HG02623 (cell line): Measurements from ENCODE around the gene ANTXR1.

Experiments
- ATAC-seq: cut with Tn5 transposase; IDR thresholded peaks from one replicate; pipeline ENCODE4 v1.9.1; 2021; ENCODE audit warnings: moderate library complexity; ENCODE audit not compliant: unreplicated experiment

ANTXR1 gene

DNA sequence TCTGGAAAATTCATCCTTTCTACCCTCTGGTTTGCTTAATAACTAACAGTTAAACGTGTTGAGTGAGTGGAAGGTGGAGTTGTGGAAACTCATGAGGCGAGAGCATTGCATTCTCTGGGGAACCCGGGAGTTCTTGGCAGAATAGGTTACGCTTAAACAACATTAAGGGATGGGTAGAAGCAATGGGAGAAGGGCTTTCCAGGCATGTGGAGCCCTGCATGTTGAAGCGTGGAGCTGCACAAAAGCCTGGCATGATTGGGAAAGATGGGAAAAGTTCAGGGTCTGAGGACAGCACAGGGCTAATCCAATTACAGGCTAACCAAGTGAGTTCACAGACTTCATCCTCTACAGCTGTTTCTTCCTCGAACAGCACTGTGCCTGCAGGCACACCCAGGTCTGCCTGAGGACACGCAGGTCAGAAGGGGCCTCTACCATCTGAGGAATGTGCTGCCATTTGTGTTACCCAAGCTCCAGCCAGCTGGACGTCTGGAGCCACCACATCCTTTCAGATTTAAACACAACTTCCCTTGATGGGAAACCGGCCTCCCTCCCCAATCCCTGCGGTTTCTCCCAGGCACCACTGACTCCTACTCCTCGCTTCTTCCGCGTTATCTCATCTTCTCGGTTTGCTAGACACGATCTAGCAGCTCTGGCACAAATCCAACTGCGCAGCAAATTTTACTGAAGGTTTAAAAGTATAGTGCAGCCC is 164.2 kb downstream of the ANTXR1 start:
- ATAC-seq: no peak

DNA sequence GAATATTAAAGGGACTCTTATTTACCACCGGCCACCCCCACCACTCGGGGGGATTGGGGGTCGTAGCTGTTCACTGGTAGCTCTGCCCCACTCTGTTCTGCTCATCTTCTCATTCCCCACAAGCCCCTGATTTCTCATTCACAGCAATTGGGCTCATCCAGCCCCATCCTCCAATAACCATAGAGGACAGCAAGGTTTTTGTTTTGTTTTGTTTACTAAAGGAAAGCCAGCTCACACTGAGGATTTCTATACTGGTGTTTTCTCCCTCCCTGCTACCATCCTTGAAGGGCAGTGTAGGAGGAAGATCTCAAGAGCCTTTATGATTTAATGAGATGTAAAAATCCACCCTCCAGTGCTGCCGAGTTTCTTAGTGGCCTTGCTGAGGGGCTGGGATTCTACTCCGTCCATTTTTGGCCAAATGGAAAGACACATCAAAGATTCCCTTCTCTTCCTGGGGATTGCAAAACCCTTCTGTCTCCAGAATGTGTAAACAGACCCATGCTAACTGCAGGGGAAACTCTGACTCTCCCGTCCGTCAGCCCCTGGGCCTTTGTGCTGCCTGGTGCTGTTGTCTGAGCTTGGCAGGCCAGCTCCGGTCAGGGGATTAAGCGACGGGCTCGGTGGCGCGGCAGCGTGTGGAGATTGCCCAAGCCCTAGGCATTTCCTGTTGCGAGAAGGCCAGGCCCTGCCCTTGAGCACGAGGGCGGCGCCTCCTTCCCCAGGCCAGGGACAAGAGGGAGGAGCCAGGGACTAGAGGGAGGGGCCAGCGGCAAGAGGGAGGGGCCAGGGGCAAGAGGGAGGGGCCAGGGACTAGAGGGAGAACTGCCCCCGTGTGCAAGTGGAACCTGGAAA is 165.0 kb downstream of the ANTXR1 start:
- no peak for ATAC-seq

DNA sequence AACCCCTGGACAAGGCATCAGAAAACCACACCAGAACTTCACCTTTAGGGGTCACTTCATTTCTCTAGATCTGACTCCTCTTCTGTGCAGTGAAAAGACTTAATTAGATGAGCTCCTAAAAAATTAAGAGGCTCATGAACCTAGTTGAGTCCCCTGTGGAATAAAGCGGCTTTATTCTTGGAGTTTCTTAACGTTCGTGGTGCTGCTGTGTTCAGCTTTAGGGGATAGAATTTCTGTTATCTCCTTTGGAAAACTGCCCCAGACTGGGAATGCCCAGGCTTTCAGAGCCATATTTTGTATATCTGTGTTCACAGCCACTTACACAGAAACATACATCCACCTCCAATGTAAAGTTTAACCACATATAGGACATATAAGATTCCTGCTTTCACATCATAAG is 165.8 kb downstream of the ANTXR1 start:
- no peak for ATAC-seq

DNA sequence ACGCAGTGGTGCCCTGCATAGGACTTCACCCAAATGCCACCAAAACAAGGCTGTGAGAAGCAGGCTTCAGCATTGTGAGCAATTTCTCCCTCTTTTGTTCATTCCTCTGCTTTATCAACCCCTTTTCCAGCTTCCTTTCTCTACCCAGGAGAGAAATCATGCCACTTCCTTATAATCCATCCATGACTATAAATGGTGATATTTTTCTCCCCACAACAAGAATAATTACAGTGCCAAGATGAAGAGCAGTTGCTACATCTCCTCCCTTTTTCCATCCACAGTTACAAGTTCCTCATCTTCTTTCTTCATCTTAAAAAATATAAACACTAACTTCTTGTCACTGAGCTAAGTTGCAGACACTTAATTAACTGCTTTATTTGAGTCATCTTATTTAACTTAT is 167.2 kb downstream of the ANTXR1 start:
- no peak for ATAC-seq

DNA sequence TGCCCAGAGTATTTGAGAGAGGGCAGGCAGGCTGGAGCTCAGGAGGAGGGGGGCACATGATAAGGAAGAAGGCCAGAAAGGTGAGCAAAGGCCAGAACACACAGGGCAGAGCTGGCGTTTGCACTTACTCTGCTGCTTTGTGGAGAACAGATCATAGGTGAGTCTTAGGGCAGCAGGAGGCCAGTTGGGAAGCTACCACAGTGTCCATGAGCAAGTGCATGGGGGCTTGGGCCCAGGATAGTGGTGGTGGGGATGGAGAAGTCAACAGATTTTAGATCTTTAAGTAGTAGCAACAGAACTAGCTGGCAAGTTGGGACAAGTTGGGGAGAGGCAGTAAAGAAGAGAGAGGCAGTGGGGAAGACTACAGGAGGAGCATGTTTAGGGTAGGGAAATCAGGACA is 168.0 kb downstream of the ANTXR1 start:
- no peak for ATAC-seq

DNA sequence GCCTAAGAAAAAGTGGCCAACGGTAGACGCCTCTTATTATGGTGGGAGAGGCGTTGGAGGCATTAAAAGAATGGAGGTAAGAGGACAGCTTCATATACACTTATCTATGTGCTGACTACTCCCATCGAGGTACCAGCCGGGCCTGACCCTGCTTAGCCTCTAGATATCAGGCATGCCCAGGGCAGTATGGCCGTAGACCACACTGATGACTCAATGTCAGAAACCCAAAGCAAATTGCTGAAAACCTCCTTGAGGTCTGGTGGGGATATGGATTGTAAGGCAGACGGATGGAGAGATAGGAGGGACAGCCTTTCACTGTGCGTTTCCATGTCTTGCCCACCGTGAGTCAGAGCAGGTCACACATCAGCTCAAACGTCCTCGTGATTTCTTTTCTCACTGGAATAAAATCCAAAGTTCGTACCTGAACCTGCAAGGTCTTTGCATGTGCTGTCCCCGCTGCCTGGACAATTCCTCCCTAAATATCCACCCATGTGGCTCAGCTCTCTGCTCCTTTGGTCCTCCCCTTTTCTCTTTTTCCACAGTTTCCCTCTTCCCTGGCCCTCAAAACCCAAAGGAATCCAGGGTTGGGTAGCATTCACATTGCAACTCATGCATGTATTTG is 168.9 kb downstream of the ANTXR1 start:
- no peak for ATAC-seq

DNA sequence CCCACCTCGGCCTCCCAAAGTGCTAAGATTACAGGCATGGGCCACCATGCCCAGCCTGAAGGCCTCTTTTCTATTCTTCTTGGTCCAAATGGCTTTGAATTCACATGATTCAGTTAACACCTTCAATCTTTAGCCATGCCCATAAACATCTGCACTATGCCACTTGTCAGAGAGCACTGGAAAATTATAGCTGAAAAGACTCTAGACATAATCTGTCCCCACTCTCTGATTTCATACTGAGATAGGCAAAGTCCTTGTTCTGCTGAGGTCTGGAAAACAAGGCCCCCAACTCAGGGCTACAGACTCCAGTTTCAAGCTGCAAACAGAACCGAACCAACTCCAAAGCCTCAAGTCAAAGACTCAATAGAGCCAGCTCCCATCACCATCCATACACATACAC is 170.7 kb downstream of the ANTXR1 start:
- no peak for ATAC-seq

DNA sequence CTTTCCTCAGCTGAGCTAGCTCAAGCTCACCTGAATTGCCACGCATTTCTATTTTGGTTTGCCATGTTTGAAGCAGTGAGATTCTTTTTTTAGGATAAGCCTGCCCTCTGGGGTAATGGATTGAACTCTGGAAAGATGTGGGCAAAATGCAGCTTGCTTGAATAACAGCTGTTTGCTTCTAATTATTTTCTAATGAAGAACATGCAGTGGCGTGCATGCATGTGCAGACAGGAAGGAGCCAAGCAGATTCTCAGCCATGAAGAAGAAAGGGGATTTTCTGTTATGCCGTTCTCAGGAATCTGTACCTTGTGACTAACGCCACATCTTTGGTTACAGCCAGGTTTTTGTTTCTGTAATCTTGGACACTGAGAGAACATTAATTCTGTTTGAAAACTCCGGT is 171.2 kb downstream of the ANTXR1 start:
- no peak for ATAC-seq

DNA sequence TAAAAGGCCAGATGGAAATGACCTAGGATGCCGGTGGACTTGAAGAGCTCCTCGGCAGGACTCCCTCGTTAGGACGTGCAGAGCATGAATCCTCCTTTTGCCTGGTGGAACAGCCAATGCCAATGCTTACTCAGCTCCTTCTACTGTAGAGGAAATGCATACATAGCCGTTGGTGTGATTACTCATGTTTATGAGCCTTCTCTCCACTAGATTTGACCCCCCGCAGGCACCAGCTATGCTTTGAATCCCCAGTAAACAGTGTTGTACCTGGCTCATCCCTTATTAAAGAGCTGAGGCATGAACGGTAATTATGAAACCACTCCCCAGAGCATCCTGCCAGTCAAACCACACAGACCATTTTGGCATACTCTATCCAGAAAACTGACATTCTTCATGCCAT is 172.8 kb downstream of the ANTXR1 start:
- no peak for ATAC-seq

DNA sequence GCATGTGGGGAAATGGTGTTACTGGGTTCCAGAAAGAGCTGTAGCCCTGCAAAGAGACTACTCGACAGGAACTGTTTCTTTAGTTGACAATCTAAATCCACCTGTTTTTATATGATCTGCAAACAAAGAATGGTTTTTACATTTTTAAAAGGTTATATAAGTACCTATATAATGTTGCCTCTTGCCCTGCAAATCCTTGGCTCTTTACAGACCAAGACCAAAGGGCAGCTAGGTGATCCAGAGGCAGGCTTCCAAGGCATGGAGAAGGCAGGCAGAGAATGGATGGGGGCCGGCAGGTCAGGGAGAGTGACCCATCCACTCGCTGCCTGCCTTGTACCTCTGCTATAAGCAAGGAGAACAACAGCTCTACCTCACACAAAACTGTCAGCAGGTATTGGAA is 173.6 kb downstream of the ANTXR1 start:
- no peak for ATAC-seq

DNA sequence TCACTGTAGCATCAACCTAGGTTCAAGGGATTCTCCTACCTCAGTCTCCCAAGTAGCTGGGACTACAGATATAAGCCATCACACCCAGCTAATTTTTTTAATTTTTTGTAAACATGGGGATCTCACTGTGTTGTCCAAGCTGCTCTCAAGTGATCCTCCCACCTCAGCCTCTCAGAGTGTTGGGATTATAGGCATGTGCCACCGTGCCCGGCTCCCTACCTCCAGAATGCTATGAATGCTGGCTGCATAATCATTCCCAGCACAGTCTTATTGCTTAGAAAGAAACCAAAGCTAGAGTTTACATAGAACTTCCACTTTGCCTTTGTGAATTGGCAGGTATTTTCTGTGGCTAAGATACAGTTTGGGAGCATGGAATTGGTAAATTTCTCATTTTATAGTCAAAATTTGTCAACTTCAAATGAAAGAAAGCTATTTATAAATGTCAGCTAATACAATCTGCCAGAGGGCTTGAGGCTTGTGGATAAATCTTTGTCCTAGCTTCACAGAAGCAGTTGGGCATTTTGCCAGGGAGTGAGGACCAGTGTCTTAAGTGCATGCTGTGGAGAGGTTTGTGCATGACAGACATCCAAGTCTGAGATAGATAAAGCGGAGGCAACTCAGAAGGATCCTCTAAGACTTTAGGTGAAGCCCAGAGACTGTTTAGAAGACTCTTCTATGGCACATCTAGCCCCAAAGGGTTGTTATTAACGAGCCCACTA is 175.4 kb downstream of the ANTXR1 start:
- no peak for ATAC-seq

DNA sequence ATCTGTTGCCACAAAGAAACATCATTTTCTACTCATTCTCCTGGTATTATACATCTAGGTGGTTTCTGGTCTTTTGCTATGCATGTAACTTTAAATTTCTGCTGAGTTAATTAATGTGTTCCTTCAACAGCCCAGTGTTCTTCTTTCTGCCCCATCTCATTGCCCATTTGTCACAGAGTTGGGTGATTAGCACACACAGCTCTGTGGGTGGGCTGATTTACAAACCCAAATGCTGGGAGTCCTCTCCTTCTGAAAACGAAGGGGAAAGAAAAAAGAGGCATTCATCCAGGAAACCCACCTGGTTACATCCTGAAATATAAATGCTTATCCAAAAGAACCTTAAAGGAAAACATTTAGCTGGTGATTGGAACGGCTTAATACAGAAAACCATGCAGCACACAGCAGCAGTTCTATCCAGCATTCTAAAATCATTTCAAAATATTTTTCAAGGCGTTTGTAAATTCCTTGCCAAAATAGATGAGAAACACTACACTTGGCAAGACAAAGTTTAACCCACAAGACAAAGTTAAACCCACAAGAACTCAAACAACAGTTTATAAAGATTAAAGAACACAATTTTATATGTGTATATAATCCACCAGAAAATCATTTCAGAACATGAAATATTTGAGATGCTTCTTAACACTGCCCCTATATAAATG is 177.9 kb downstream of the ANTXR1 start:
- ATAC-seq: no peak

DNA sequence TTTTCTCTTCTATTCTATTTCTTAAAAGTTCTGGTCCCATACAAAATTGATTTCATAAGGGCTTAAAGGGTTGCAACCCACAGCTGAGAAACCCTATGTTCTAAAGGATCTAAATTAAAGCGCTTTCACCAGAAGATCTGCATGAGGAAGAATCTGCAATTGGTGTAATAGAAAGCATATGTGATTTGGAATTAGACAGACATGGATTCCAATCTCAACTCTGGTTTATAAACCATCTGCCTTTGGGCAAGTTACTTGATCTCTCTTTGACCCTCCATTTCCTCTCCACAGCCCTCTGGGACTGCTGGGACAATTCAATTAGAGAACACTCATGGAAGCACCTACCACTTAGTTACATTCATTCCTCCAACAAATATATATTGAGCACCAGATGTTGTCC is 178.7 kb downstream of the ANTXR1 start:
- no peak for ATAC-seq

DNA sequence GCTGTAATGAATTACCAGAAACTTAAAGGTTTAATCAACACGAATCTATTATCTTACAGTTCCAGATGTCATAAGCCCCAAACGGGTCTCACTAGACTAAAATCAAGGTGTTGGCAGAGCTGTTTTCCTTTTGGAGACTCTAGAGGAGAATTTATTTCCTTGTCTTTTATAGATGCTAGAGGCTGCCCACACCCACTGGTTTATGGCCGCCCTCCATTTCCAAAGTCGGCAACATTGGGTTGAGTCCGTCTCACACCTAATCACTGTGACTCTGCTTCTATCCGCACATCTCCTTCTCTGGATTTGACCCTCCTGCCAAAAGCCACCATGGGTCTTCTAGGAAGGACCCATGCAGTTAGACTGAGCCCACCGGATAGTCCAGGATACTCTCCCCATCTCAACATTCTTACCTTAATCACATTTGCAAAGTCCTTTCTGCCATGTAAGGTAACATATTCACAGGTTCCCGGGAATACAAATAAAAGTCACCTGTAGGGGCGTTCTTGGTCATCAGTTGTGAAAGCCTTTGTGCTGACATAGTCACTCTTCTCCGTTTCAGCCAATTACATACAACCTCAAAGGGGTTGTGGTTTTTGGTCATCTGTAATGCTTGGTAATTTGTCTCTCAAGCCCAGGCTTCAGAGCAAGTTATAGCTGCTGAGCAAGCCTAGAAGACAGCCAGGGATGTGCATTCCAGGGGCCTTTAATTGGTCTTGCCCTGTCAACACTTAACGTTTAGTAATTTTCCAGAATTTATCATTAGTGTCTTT is 179.4 kb downstream of the ANTXR1 start:
- no peak for ATAC-seq

DNA sequence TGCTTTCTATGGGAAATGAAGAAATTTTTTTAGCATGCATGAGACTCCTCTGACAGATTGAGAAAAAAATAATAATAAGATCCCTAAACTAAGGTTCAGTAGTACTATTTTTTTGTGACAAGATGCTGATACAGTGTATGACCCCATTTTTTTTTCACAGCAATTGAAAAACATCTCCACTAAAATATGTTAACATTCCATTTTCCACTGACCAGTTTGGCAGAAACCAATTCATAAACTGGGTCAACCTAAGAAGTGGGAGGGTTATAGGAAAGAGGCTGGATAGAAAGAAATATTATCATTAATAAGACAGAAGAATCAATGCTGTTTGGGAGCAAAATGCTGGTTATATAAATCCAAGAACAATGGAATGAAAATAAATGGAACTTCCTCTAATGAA is 182.7 kb downstream of the ANTXR1 start:
- ATAC-seq: no peak

DNA sequence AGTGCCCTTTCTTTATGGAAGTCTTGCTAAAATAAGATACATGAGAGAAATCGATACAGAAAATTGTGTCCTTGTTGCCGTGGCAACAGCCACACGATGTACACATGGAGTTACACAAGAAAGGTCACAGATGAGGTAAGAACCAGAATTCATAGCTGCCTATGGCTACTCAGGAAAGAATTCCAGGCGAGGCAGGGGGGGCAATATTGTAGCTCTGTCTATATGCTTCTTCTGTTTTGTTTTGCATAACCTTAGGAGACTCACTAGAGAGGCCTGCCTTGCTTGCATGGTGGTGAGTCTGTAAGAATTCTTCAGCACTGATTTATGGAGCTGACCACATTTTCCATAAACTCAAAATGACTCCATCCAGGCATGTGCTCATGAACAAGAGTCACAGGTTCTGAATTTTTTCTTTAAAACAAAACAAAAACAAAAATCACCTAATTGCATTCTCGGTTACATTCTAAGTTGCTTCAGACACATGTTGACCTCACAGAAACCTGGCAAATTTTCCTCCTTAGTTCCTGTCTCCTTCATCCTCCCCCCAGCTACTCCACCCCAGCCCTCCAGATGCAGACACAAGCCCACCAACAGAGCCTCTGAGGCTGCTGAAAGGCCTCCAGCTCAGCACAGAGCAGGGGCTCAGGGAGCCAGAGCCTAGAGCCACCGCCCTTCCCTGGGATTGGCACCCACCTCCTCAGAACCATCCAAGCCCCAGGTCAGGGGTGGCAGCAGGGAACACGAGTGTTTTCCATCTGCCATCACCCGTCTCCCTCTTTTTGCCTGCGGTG is 183.5 kb downstream of the ANTXR1 start:
- ATAC-seq: no peak

DNA sequence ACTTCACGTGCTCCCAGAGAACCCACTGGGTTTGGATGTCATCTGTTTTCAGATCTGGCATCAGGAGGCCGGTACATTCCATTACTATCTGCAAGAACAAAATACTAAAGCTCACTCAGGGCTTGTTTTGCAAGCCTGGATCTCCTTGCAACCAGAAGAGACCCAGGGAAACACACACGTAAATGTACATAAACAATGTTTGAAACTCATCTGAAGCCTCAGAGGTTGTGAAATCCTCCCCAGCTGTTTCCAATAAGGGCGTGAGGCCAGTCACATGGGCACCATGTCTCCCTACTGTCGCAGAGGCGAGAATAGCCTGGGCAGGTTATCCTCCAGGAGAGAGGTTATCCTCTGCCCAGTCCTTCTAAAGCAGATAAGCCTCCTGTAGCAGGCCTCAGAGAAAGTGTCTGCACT is 187.1 kb downstream of the ANTXR1 start:
- no peak for ATAC-seq

DNA sequence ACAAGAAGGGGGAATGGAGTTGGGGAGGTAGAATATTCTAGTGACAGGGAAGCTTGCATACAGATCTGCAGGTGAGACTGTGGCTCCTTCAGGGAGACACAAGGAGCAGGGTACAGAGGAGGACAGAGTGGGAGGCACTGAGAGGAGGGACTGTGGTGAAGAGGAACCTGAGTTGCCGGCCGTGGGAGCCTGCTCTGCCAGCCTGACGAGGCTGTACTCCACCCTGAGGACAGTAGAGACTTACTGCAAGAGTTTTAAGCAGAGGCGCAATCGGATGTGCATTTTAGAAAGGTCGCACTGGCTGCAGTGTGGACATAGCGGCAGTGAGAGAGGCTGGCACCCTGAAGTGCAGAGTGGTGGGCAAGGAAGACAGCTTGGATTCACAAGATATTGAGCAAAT is 188.3 kb downstream of the ANTXR1 start:
- no peak for ATAC-seq

DNA sequence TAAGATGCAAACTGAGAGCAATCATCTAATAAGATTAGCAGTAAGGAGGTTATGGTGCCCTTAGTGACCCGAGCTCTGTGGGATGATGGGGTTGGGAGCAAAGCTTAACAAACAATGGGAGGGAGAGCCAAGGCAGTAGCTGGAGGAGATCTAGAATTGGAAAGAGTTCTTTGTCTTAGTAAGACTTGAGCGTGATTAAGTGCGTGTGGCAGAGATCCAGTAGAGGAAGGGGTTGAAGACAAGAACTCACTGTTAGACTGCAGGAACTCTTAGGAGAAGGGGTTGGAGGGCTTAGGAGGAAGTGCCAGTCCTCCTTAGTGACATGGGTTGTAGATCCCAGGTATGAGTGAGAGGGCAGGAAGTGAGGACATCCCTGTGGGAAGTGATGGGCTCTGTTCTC is 189.3 kb downstream of the ANTXR1 start:
- ATAC-seq: no peak
